SU-DHL-6 (cell line): Measurements from ENCODE around the gene MAEL.

Experiments
- H2AFZ ChIP-seq: fragments of 200-600 bp; sonication (generic); 2 replicates; pipeline ENCODE4 v1.6.1; 2014; ENCODE audit warnings: low read depth, mild to moderate bottlenecking, moderate library complexity, mixed read lengths, antibody characterized with exemption, low read length; ENCODE audit not compliant: severe bottlenecking
- H3F3A ChIP-seq: fragments of 200-600 bp; shearing (Covaris generic); 2 replicates; pipeline ENCODE4 v1.6.0; 2016; ENCODE audit warnings: antibody characterized with exemption, mild to moderate bottlenecking; ENCODE audit not compliant: insufficient read depth
- H3K27ac ChIP-seq: fragments of 200-600 bp; sonication (generic); 2 replicates; pipeline ENCODE4 v1.5.1; 2016; ENCODE audit warnings: low read depth, mild to moderate bottlenecking, low read length, moderate library complexity, mixed read lengths
- H3K27me3 ChIP-seq: fragments of 200-600 bp; sonication (generic), shearing (Covaris generic); 2 replicates; pipeline ENCODE4 v1.6.0; 2014; ENCODE audit warnings: mild to moderate bottlenecking, low read length
- H3K36me3 ChIP-seq: fragments of 200-600 bp; sonication (generic); 2 replicates; pipeline ENCODE4 v1.6.1; 2014; ENCODE audit warnings: mild to moderate bottlenecking, low read length, mixed read lengths
- H3K4me2 ChIP-seq: fragments of 300-600, 200-600 bp; shearing (Covaris generic), sonication (generic); 2 replicates; pipeline ENCODE4 v1.6.0; 2014; ENCODE audit warnings: low read length, low read depth, mild to moderate bottlenecking; ENCODE audit not compliant: poor library complexity, severe bottlenecking
- H3K4me3 ChIP-seq: fragments of 200-600 bp; sonication (generic); 2 replicates; pipeline ENCODE4 v1.5.1; 2014; ENCODE audit warnings: antibody characterized with exemption, low read length, mild to moderate bottlenecking, mixed read lengths; ENCODE audit not compliant: insufficient read depth, poor library complexity, severe bottlenecking
- H3K79me2 ChIP-seq: fragments of 200-600 bp; sonication (generic); 2 replicates; pipeline ENCODE4 v1.6.1; 2014; ENCODE audit warnings: mild to moderate bottlenecking, low read length, moderate library complexity; ENCODE audit not compliant: insufficient read depth
- H3K9ac ChIP-seq: fragments of 200-600 bp; sonication (generic); 2 replicates; pipeline ENCODE4 v1.7.0; 2014; ENCODE audit warnings: mild to moderate bottlenecking, low read length
- H3K9me2 ChIP-seq: fragments of 200-600 bp; sonication (generic); replicated peaks from 2 replicates; pipeline ENCODE4 v1.6.1; 2014; ENCODE audit warnings: low read length; ENCODE audit not compliant: insufficient read depth
- H3K9me3 ChIP-seq: fragments of 200-600 bp; sonication (generic); 2 replicates; pipeline ENCODE4 v1.6.1; 2014; ENCODE audit warnings: low read length, mixed read lengths; ENCODE audit not compliant: insufficient read depth
- H4K20me1 ChIP-seq: fragments of 200-600 bp; sonication (generic); 2 replicates; pipeline ENCODE4 v1.6.1; 2014; ENCODE audit warnings: low read depth, mild to moderate bottlenecking, antibody characterized with exemption, low read length, moderate library complexity, mixed read lengths
- EZH2phosphoT487 ChIP-seq: fragments of 200-600 bp; sonication (generic), shearing (Covaris generic); conservative IDR thresholded peaks from 2 replicates; pipeline ENCODE4 v1.6.1; 2018; ENCODE audit warnings: mild to moderate bottlenecking, antibody characterized with exemption, low read length, moderate library complexity, mixed read lengths
- TF ChIP-seq, protein P1 (sequence below): fragments of 200-600 bp; sonication (generic); IDR thresholded peaks from one replicate; pipeline ENCODE4 v1.5.1; 2017; ENCODE audit warnings: antibody characterized with exemption, mild to moderate bottlenecking, low read length, moderate library complexity; ENCODE audit not compliant: insufficient read depth, poor library complexity, severe bottlenecking

The MAEL gene

DNA sequence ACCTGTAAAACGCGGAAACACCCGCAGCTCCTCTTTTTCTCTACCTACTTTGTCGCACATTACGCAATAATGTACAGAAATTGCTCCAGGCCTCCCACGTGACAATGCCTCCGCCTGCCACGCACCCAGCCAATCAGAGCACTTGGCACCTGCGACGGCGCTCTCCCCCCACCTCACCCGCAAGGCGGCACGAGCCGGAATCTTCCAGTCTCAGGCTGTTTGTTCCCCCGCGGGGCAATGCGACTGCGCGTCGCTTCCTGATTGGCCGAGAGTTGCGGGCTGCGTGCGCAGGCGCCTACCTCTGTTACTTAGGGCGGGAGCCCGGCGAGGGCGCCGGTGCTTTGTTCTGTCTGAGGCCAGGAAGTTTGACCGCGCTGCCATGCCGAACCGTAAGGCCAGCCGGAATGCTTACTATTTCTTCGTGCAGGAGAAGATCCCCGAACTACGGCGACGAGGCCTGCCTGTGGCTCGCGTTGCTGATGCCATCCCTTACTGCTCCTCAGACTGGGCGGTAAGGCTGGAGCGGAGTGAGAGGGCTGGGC, at the start of gene MAEL:
TSS of gene MAEL (plus strand) at position 307 of the 542 bp plus-strand sequence. CDS start at position 380, 73 bp downstream.
- no peaks in the 10 kb centered on the region for H4K20me1 ChIP-seq
- H3F3A ChIP-seq, result no peaks in the 10 kb centered on the region
- no peak within 1 kb of the TSS for H3K27ac ChIP-seq
- no peak within 1 kb of the TSS for H3K4me2 ChIP-seq
- H3K9me3 ChIP-seq, result no peaks in the 10 kb centered on the region
- TF ChIP-seq EZH2phosphoT487, result no peak
- TF ChIP-seq, protein P1, sequence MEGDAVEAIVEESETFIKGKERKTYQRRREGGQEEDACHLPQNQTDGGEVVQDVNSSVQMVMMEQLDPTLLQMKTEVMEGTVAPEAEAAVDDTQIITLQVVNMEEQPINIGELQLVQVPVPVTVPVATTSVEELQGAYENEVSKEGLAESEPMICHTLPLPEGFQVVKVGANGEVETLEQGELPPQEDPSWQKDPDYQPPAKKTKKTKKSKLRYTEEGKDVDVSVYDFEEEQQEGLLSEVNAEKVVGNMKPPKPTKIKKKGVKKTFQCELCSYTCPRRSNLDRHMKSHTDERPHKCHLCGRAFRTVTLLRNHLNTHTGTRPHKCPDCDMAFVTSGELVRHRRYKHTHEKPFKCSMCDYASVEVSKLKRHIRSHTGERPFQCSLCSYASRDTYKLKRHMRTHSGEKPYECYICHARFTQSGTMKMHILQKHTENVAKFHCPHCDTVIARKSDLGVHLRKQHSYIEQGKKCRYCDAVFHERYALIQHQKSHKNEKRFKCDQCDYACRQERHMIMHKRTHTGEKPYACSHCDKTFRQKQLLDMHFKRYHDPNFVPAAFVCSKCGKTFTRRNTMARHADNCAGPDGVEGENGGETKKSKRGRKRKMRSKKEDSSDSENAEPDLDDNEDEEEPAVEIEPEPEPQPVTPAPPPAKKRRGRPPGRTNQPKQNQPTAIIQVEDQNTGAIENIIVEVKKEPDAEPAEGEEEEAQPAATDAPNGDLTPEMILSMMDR, result no peak
- H3K27me3 ChIP-seq, result no peaks in the 10 kb centered on the region
- H3K9me2 ChIP-seq, result no peaks in the 10 kb centered on the region
- no peak within 1 kb of the TSS for H3K9ac ChIP-seq
- H3K36me3 ChIP-seq, result no peaks in the 10 kb centered on the region
- no peak within 1 kb of the TSS for H2AFZ ChIP-seq
- H3K4me3 ChIP-seq, result no peak within 1 kb of the TSS
- no peaks in the 10 kb centered on the region for H3K79me2 ChIP-seq

DNA sequence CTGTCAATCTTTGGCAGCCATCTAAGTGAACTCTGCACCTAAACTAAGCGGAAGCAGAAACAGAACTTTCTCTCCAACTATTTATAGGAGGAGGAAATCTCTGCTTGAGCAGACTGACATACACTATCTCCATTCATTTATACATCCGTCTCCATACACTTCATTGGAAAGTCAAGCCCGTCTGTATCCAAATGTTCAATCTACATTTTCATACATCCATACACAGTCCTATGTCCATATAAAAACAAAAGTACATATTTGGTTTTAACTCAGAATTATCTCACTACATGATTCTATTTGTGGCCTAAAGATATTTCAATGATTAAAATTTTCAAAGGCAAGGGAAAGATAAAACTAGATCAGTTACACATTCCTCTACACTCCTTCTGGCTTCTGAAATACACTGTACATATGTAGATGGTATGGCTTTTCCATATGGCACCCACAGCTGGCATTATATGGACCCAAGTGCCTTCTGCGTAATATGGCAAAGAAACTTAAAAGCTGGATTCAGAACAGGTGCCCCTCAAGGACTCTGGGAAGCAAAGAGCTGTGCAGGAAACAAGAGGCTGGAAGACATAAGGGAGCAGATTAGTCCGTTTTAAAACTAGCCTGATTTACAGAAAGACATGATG, 49.2 kb upstream of the MAEL start:
- no peak overlapping the region for H3K4me3 ChIP-seq
- no peaks in the 10 kb centered on the region for H4K20me1 ChIP-seq
- no peak overlapping the region for H2AFZ ChIP-seq
- no peaks in the 10 kb centered on the region for H3K36me3 ChIP-seq
- no peaks in the 10 kb centered on the region for H3F3A ChIP-seq
- no peak overlapping the region for H3K4me2 ChIP-seq
- TF ChIP-seq EZH2phosphoT487, result no peak
- TF ChIP-seq, protein P1, result no peak
- no peak overlapping the region for H3K9ac ChIP-seq
- no peaks in the 10 kb centered on the region for H3K27me3 ChIP-seq
- H3K27ac ChIP-seq, result no peak overlapping the region
- no peaks in the 10 kb centered on the region for H3K9me2 ChIP-seq
- no peaks in the 10 kb centered on the region for H3K9me3 ChIP-seq
- H3K79me2 ChIP-seq, result no peaks in the 10 kb centered on the region

DNA sequence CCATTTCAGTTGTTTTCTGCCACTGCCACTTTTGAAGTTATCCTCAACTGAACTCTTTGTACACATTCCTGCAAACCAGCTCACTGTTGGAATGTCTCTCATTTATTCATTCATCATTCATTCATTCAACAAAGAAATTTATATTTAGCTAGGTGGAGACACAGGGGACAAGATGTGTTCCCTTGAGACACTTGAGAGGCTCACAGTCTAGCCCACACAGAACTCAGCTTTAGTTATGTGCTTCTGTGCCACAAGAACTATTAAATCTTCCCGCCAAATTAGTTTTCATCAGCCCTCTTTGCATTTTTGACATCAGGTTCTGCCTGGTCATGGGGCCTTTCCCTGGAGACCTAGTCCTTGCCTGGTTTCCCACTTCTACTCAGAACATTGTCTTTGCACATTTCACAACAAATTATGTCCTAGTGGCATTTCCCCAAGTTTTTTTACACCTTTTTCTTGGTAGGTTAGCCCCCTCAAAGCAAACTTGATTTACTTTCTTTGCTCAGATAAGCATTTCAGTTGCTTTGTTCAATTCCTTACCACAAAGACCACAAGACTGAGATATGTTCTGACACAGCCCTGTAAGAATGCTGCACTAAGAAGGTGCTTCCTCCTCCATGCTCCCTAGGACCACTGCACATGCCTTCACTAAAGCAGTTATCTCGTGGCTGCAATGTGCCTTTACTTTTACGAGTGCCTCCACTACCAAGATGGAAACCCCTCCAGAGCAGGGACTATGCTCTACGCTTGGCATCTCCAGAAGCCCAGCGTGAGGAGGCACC, 44.7 kb upstream of the MAEL start:
- Histone ChIP-seq H3K9ac (no peak overlapping the region), H3K36me3 (no peaks in the 10 kb centered on the region), H3K79me2 (no peaks in the 10 kb centered on the region), H3K4me3 (no peak overlapping the region), H3F3A (no peaks in the 10 kb centered on the region), H2AFZ (no peak overlapping the region), H3K27me3 (no peaks in the 10 kb centered on the region), H3K27ac (no peak overlapping the region), H3K4me2 (no peak overlapping the region), H4K20me1 (no peaks in the 10 kb centered on the region), H3K9me3 (no peaks in the 10 kb centered on the region), H3K9me2 (no peaks in the 10 kb centered on the region)
- TF ChIP-seq, protein P1, result no peak
- TF ChIP-seq EZH2phosphoT487, result no peak
